ENCODE results near the gene PCARE.

PCARE gene

DNA sequence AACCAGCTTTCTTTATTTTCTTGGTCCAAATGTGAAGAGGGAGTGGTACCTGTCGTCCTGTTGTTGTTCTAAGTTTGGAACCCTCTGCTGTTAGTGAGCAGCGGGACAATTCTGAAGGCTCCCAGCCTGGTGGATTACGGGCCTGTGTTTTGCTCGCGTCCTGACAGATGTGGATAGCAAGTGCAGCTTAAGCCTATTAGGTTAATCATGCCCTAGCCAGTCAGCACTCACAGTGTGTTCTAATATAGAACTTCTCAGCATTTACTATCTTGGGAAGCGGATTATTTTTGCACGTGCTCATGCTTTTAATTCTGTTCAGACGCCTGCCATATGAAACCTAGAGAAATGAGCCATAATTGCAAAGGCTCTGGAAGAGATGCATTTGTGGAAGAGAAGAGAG lies at the start of gene PCARE:
TSS of gene PCARE (minus strand) at position 113 of the 400 bp plus-strand sequence. CDS start 262 bp downstream, outside the sequence.
- no peak for DNase-seq (ENCODE audit: low spot score)
- no peak within 1 kb of the TSS for H3K27ac ChIP-seq
- CTCF ChIA-PET: no interaction called here
- TF ChIP-seq, protein P1, sequence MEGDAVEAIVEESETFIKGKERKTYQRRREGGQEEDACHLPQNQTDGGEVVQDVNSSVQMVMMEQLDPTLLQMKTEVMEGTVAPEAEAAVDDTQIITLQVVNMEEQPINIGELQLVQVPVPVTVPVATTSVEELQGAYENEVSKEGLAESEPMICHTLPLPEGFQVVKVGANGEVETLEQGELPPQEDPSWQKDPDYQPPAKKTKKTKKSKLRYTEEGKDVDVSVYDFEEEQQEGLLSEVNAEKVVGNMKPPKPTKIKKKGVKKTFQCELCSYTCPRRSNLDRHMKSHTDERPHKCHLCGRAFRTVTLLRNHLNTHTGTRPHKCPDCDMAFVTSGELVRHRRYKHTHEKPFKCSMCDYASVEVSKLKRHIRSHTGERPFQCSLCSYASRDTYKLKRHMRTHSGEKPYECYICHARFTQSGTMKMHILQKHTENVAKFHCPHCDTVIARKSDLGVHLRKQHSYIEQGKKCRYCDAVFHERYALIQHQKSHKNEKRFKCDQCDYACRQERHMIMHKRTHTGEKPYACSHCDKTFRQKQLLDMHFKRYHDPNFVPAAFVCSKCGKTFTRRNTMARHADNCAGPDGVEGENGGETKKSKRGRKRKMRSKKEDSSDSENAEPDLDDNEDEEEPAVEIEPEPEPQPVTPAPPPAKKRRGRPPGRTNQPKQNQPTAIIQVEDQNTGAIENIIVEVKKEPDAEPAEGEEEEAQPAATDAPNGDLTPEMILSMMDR (conservative IDR thresholded peaks at IDR 0.05; ENCODE audit: low read depth): no peak
- POLR2A ChIA-PET (ENCODE audit: low non-redundant PET): no interaction called here

DNA sequence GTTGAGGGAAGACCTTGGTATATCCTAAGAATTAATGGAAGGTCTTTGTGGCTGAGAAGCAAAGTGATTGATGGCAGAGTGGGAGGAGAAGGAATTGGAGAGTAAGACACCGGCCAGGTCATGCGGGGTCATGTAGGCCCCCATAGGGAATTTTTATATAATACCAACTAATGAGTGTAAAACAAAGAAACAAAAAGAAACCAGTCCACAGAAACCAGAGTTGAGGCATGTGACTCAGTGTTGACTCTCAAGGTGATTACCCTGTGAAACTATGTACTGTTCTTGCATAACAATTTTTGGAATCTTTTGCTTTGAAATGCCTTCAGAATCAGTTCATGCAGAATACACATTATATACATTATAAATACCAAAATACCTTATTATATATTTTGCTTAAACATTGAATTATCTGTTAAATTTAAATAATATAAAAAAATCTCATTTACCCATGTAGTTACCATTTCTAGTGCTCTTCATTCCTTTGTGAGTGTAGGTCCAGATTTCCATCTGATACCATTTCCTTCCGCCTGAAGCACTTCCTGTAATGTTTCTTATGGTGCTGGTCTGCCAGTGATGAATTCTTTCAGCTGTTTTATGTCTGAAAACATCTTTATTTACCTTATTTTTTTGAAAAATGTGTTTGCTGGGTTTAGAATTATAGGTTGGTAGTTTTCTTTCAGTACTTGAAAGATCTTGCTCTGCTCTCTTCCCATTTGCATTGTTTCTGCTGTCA lies 49.5 kb upstream of the PCARE start:
- TF ChIP-seq, protein P1 (conservative IDR thresholded peaks at IDR 0.05; ENCODE audit: low read depth): no peak
- ChIA-PET POLR2A (ENCODE audit: low non-redundant PET) (no interaction called here), CTCF (interaction anchor here (0.6 kb wide), 1 partner anchor 51 kb away, joined by 3 read pairs; no protein-coding TSS in a partner anchor)
- H3K27ac ChIP-seq: peak overlapping the region; percentile 51; the same call in 1 of the 2 replicates
- peak; percentile 69 for DNase-seq (ENCODE audit: low spot score)

DNA sequence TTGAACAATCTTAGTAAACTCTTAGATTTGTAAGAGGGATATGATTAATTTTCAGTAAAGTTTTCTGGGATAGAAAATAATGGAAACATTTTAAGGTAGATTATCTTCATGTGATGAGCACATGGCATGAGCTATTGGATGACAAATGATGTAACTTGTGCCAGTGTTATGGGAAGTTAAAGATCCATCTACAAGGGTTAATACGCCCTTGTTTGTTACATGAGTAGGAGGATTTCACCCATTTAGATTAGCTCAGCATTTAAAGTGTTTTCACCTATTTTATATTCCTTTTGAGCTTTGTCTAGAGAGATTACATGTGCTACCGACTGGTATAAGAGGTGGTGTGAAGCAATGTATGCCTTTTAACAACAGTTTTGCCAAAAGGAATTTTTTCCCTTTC lies 46.5 kb upstream of the PCARE start:
- TF ChIP-seq, protein P1 (conservative IDR thresholded peaks at IDR 0.05; ENCODE audit: low read depth): no peak
- H3K27ac ChIP-seq: no peak overlapping the region
- ChIA-PET POLR2A (ENCODE audit: low non-redundant PET) (no interaction called here), CTCF (no interaction called here)
- DNase-seq (ENCODE audit: low spot score): no peak

DNA sequence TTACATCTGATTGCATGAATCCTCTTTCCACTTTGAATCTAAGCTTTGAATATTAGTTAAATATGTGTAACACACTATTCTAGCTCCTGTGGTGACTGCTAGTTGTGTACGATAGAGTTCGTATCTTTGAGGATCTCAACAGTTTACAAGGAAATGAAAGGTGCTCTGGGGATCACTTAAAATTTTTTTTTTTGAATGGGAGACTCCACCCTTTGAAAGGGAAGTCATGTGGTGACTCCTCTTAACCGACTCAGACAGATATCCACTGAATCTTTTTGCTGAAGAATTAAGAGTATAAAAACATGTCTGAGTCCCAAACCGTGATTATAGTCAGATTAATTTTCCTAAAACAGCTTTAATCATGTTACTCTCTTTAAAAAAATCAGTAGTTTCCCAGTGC lies 44.9 kb upstream of the PCARE start:
- TF ChIP-seq, protein P1 (conservative IDR thresholded peaks at IDR 0.05; ENCODE audit: low read depth): no peak
- CTCF ChIA-PET: interaction anchor here (0.6 kb wide), 1 partner anchor 9 kb away, joined by 3 read pairs; no protein-coding TSS in a partner anchor
- POLR2A ChIA-PET (ENCODE audit: low non-redundant PET): interaction anchor here (0.5 kb wide), 1 partner anchor 37 kb away, joined by 3 read pairs; no protein-coding TSS in a partner anchor
- DNase-seq (ENCODE audit: low spot score): no peak
- no peak overlapping the region for H3K27ac ChIP-seq

DNA sequence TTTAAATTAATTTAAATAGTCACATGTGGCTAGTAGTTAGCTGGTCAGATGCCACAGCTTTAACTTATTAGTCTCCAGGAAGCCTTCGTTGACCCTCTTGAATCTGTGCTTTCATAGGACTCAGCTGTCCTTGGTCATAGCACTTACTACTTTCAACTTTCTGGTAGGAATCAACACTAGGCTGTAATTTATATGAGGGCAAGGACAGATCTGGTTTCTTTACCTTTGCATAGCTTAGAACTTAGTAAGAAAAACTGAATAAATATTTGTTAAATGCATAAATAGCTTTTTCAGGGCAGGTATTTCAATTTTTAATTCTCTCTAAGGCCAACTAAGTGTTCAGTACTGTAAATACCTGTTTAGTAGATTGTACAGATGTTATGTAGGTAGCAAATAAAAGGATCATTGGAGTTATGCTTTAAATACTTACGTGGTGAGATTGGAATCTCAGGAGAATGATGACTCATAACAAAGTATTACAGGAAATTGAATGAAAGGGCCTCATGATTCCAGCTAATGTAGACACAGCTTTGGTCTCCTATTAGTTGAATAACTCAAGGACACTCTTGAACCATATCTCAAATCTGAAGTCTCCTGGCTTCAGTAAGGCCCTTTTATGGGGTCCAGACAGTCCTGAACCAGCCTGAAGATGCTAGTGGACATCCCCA lies 43.4 kb upstream of the PCARE start:
- peak; percentile 79 for DNase-seq (ENCODE audit: low spot score)
- TF ChIP-seq, protein P1 (conservative IDR thresholded peaks at IDR 0.05; ENCODE audit: low read depth): no peak
- H3K27ac ChIP-seq: peak overlapping the region; percentile 87
- ChIA-PET CTCF (no interaction called here), POLR2A (ENCODE audit: low non-redundant PET) (interaction anchor here (0.8 kb wide), 1 partner anchor 11 kb away, joined by 3 read pairs; no protein-coding TSS in a partner anchor)

DNA sequence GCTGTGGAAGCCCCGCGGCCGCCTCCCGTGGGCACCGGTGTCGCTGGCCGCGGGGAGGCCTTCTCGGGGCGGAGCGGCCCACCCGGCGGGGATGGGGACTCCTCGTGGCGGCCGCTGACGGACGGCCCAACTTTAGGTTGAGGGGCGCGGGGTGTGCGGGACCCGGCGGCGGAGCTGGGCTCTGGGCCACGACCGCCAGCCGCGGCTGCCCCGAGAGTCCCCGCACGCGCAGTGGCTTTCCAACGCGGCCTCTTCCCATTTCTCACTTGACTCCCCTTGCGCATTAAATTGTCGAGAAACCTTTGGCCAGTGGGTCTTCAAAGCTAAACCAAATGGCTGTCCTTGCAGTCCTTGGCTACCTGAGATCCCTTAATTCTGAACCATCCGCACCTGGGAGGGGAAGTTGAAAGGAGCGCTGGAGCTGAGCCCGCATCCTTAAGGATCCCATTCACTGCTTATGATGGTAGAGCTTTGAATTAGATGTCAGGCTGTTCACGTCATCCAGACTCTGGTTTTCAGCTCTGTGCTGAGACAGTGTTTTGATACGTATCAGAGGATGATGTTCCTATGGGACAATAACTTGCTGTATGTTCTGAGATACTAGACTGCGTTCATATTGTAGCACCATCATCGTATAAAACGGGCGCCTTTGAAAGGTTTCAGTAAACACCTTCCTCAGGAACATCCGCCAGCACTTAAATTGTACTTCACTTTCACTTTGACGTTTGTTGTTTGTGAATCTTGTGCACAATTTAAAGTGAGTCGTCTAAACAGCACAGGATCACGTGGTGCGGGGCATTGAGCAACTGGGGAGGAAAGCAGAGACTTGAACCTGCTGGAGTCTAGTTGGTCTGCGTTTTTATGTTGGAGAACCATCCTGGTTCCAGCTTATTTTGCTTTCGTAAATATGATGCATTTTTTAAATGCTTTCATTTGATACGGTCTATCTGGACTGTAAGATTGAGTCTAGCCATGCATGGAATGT lies 41.8 kb upstream of the PCARE start:
- H3K27ac ChIP-seq: peak overlapping the region; percentile 96
- ChIA-PET CTCF (interaction anchor here (0.5 kb wide), 1 partner anchor 34 kb away, joined by 3 read pairs; no protein-coding TSS in a partner anchor), POLR2A (ENCODE audit: low non-redundant PET) (no interaction called here)
- peak; percentile 44 for DNase-seq (ENCODE audit: low spot score)
- TF ChIP-seq, protein P1 (conservative IDR thresholded peaks at IDR 0.05; ENCODE audit: low read depth): no peak
